Measurements from ENCODE around the gene MSRB3.

DNA sequence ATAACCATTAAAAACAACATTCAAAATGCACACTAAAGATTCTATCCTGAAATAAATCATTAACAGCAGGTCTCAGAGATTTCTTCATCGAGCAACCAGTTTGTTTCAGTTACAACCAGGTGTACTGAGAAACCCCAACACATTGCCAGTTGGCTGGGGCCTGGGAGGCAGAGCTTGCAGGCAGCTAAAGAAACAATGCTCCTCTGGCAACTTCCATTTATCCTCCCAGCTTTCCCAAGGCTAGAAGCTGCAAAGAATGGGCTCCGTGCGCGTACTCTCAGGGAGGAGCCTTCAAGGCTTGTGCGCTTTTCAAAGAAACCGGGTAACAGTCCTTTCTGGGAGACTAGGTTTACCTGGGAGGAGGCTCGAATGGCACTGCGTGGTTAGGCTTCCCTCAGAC lies 181.6 kb downstream of the MSRB3 start:
- TF ChIP-seq, protein P1, sequence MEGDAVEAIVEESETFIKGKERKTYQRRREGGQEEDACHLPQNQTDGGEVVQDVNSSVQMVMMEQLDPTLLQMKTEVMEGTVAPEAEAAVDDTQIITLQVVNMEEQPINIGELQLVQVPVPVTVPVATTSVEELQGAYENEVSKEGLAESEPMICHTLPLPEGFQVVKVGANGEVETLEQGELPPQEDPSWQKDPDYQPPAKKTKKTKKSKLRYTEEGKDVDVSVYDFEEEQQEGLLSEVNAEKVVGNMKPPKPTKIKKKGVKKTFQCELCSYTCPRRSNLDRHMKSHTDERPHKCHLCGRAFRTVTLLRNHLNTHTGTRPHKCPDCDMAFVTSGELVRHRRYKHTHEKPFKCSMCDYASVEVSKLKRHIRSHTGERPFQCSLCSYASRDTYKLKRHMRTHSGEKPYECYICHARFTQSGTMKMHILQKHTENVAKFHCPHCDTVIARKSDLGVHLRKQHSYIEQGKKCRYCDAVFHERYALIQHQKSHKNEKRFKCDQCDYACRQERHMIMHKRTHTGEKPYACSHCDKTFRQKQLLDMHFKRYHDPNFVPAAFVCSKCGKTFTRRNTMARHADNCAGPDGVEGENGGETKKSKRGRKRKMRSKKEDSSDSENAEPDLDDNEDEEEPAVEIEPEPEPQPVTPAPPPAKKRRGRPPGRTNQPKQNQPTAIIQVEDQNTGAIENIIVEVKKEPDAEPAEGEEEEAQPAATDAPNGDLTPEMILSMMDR (IDR thresholded peaks at IDR 0.05) = no peak
- no peak for TF ChIP-seq POLR2A (IDR thresholded peaks at IDR 0.05)
- TF ChIP-seq EP300 (IDR thresholded peaks at IDR 0.05) = no peak

Data from ovary (tissue), 3 donors.